Transverse colon (tissue), 4 donors: ENCODE results near the gene BACH1. TPM values are rescaled to one million over a fixed set of nuclear protein-coding genes. Genes with fewer than 3 reads are reported as not detected.

Source experiments
- DNase-seq: peaks from one replicate; pipeline ENCODE4 v3.0.0-alpha.2; 2019
- H3K27ac ChIP-seq, 4 donors: fragments of 200-600 bp; sonication (generic); 2 replicates each; pipeline ENCODE4 v1.5.1; 2016 to 2018; ENCODE audit warnings: inconsistent platforms in 4 of 4
- H3K27me3 ChIP-seq: fragments of 200-600 bp; sonication (generic); 2 replicates; pipeline ENCODE4 v1.5.1; 2017; ENCODE audit warnings: inconsistent platforms
- H3K36me3 ChIP-seq, 4 donors: fragments of 200-600 bp; sonication (generic); 2 replicates each; pipeline ENCODE4 v1.5.1; 2017 to 2019; ENCODE audit warnings: inconsistent platforms in 4 of 4
- H3K4me1 ChIP-seq, 4 donors: fragments of 200-600 bp; sonication (generic); 2 replicates each; pipeline ENCODE4 v1.5.1; 2017 to 2020; ENCODE audit warnings: inconsistent platforms in 4 of 4
- H3K4me3 ChIP-seq, 4 donors: fragments of 200-600 bp; sonication (generic); 1 replicate in 1 of 4; 2 replicates in 3 of 4; pipeline versions ENCODE4 v1.5.1 to v1.6.1; 2017 to 2019; ENCODE audit warnings: inconsistent platforms in 4 of 4
- H3K9me3 ChIP-seq, 2 donors: fragments of 200-600 bp; sonication (generic); 2 replicates each; pipeline ENCODE4 v1.5.1; 2017 to 2019; ENCODE audit warnings: inconsistent platforms in 2 of 2
- EP300 ChIP-seq: sonication (generic); formaldehyde crosslinking; IDR thresholded peaks from one replicate; pipeline ENCODE4 v1.6.1; 2017; ENCODE audit warnings: antibody characterized with exemption, low read depth
- POLR2A ChIP-seq: fragments of 450-650 bp; IDR thresholded peaks from one replicate; pipeline ENCODE4 v1.6.1; 2016; ENCODE audit warnings: antibody characterized with exemption, mild to moderate bottlenecking, moderate library complexity
- POLR2AphosphoS5 ChIP-seq, 3 donors: sonication (generic); formaldehyde crosslinking; IDR thresholded peaks; one replicate each; pipeline ENCODE4 v1.6.1; 2016; ENCODE audit warnings: antibody characterized with exemption in 3 of 3
- WGBS, 2 donors: methylation state at CpG; one replicate each; pipeline ENCODE4 v1.1.5; 2018; ENCODE audit warnings: low coverage in 1 of 2; 5-methylcytosine and 5-hydroxymethylcytosine counted together
- in situ Hi-C, 4 donors: fragments of 200-750 bp; cut with MboI; loops; one replicate each; pipeline versions ENCODE4 v1.15.0 to v1.15.1; 2017; ENCODE audit warnings: low sequenced_read_pairs in 3 of 4, low pct_ligation_motif_present in 1 of 4, low pct_unique_long_range_greater_than_20kb in 1 of 4
- intact Hi-C: fragments of 100-400 bp; cut with DNase I; formaldehyde crosslinking; loops from one replicate; pipeline ENCODE4 v1.15.1; 2023; ENCODE audit warnings: low total_unique reads
- total RNA-seq, 4 donors: library from RNA; depleted of rRNA; stranded (reverse); fragments of >200 nt; gene quantifications; one replicate each; pipeline ENCODE4 v1.1.0, GENCODE V29; 2016
- TF ChIP-seq, protein P1 (sequence below), 5 experiments: fragments of 200-600 bp in 3 of 5; fragments of 450-650 bp in 2 of 5; sonication (generic) in 3 of 5; IDR thresholded peaks; 1 replicate in 2 of 5; 2 replicates in 3 of 5; pipeline ENCODE4 v1.5.1; 2016 to 2017; ENCODE audit warnings: antibody characterized with exemption in 5 of 5, inconsistent platforms in 3 of 5, mild to moderate bottlenecking in 2 of 5, moderate library complexity in 1 of 5

Gene BACH1
- total RNA-seq, 4 donors from 2014 or later, result 31.8 to 92.1 (median 42.0) TPM

GRCh38 chr21:29333406-29333805, 34.7 kb downstream of the BACH1 start:
- intact Hi-C loops, result no loop called here
- H3K4me3 ChIP-seq, result no peak overlapping the region
- H3K27me3 ChIP-seq, result no peaks in the 10 kb centered on the region
- in situ Hi-C loops, result no loop called here
- H3K9me3 ChIP-seq, result no peaks in the 10 kb centered on the region
- peaks cover 0 to 8% (median 3%) of the 10 kb centered on the region in 4 donors for H3K36me3 ChIP-seq
- TF ChIP-seq EP300 (no peak), POLR2A (no peak), POLR2AphosphoS5 (IDR thresholded peaks at IDR 0.05) (no peak)
- TF ChIP-seq, protein P1, sequence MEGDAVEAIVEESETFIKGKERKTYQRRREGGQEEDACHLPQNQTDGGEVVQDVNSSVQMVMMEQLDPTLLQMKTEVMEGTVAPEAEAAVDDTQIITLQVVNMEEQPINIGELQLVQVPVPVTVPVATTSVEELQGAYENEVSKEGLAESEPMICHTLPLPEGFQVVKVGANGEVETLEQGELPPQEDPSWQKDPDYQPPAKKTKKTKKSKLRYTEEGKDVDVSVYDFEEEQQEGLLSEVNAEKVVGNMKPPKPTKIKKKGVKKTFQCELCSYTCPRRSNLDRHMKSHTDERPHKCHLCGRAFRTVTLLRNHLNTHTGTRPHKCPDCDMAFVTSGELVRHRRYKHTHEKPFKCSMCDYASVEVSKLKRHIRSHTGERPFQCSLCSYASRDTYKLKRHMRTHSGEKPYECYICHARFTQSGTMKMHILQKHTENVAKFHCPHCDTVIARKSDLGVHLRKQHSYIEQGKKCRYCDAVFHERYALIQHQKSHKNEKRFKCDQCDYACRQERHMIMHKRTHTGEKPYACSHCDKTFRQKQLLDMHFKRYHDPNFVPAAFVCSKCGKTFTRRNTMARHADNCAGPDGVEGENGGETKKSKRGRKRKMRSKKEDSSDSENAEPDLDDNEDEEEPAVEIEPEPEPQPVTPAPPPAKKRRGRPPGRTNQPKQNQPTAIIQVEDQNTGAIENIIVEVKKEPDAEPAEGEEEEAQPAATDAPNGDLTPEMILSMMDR (IDR thresholded peaks at IDR 0.05), result no peak
- H3K4me1 ChIP-seq, result peaks cover 0 to 14% (median 0%) of the 10 kb centered on the region in 4 donors
- no peak for DNase-seq
- no peak overlapping the region for H3K27ac ChIP-seq
- 71 to 82% methylated on average over 1 of the region's 1 CpG for WGBS, 2 donors

- Histone ChIP-seq H3K27me3 (no peaks in the 10 kb centered on the region), H3K9me3 (no peaks in the 10 kb centered on the region), H3K36me3 (peaks cover 0 to 4% (median 0%) of the 10 kb centered on the region in 4 donors), H3K27ac (no peak overlapping the region), H3K4me1 (peaks cover 0 to 17% (median 0%) of the 10 kb centered on the region in 4 donors), H3K4me3 (no peak overlapping the region)
- intact Hi-C loops (no loop called here), in situ Hi-C loops (no loop called here)
- TF ChIP-seq, protein P1 (IDR thresholded peaks at IDR 0.05), result no peak
- TF ChIP-seq POLR2AphosphoS5 (IDR thresholded peaks at IDR 0.05) (no peak), POLR2A (no peak), EP300 (no peak)
- no peak for DNase-seq
- WGBS, 2 donors, result 88 to 94% methylated on average over 6 to 11 of the region's 11 CpGs
These were observed 36.2 kb downstream of the BACH1 start for GRCh38 chr21:29334717-29335428.

- WGBS, 2 donors, result 88% methylated on average over 3 of the region's 3 CpGs
- Histone ChIP-seq H3K4me1 (peaks cover 0 to 26% (median 0%) of the 10 kb centered on the region in 4 donors), H3K36me3 (no peaks in the 10 kb centered on the region), H3K27me3 (no peaks in the 10 kb centered on the region), H3K4me3 (no peak overlapping the region), H3K27ac (no peak overlapping the region), H3K9me3 (no peaks in the 10 kb centered on the region)
- TF ChIP-seq POLR2A (no peak), POLR2AphosphoS5 (IDR thresholded peaks at IDR 0.05) (no peak), EP300 (no peak)
- TF ChIP-seq, protein P1 (IDR thresholded peaks at IDR 0.05), result no peak
- in situ Hi-C loops (no loop called here), intact Hi-C loops (no loop called here)
- DNase-seq, result no peak
These were observed 37.0 kb downstream of the BACH1 start for GRCh38 chr21:29335720-29336119.

GRCh38 chr21:29338256-29338655, 39.5 kb downstream of the BACH1 start:
- Histone ChIP-seq H3K9me3 (no peaks in the 10 kb centered on the region), H3K36me3 (no peaks in the 10 kb centered on the region), H3K4me3 (no peak overlapping the region), H3K27ac (no peak overlapping the region), H3K27me3 (no peaks in the 10 kb centered on the region), H3K4me1 (peaks cover 0 to 36% (median 12%) of the 10 kb centered on the region in 4 donors)
- no peak for DNase-seq
- intact Hi-C loops, result no loop called here
- TF ChIP-seq POLR2AphosphoS5 (IDR thresholded peaks at IDR 0.05) (no peak), EP300 (no peak), POLR2A (no peak)
- TF ChIP-seq, protein P1 (IDR thresholded peaks at IDR 0.05), result no peak
- in situ Hi-C loops, result no loop called here
- WGBS, 2 donors, result 97 to 100% methylated on average over 3 to 4 of the region's 4 CpGs
